GM12892 (cell line): ENCODE results near the gene ADGRD2.

Experiments
- POLR2AphosphoS5 ChIP-seq: IDR thresholded peaks from 2 replicates; pipeline ENCODE4 v1.6.1; 2011; ENCODE audit warnings: low read depth, low read length, control low read depth
- TAF1 ChIP-seq: IDR thresholded peaks from 2 replicates; pipeline ENCODE4 v1.6.1; 2011; ENCODE audit warnings: low read depth, mild to moderate bottlenecking, control low read depth, low read length, borderline replicate concordance

DNA sequence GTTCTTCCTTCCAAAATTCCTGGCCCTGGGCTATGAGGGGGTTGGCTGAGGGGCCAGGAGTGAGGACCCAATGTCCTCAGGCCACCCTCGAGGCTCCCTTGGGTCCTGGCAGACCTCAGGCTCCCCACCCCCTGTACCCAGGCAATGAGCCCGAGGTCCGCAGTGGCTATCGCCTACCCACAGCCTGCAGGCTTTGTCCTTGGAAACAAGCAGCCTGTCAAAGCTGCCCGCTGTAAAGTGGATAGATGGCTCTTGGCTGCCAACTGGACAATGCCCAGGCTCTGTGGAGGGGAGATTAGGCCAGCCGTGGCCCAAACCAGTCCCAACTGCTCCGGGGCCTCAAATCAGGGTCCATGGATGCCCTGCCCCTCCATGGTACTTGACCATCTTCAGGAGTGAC lies 2.2 kb upstream of the ADGRD2 start:
- TF ChIP-seq TAF1 (no peak), POLR2AphosphoS5 (no peak)
